HG03442 (cell line): ENCODE results near the gene KANSL1.

Source experiments
- ATAC-seq: cut with Tn5 transposase; IDR thresholded peaks from one replicate; pipeline ENCODE4 v1.9.1; 2021; ENCODE audit warnings: mild to moderate bottlenecking, moderate library complexity; ENCODE audit not compliant: unreplicated experiment

The KANSL1 gene

GRCh38 chr17:46141645-46142044 is 51.6 kb downstream of the KANSL1 start:
- no peak for ATAC-seq

GRCh38 chr17:46140645-46141197 is 52.5 kb downstream of the KANSL1 start:
- no peak for ATAC-seq

- ATAC-seq: no peak
These were observed 53.6 kb downstream of the KANSL1 start for GRCh38 chr17:46139432-46140210.

GRCh38 chr17:46138473-46138872 is 54.8 kb downstream of the KANSL1 start:
- ATAC-seq: no peak

- no peak for ATAC-seq
These were observed 56.4 kb downstream of the KANSL1 start for GRCh38 chr17:46136820-46137219.

- no peak for ATAC-seq
These were observed 57.2 kb downstream of the KANSL1 start for GRCh38 chr17:46135879-46136563.

- no peak for ATAC-seq
These were observed 58.0 kb downstream of the KANSL1 start for GRCh38 chr17:46135126-46135812.

- no peak for ATAC-seq
These were observed 63.9 kb downstream of the KANSL1 start for GRCh38 chr17:46129302-46129701.

- no peak for ATAC-seq
These were observed 64.8 kb downstream of the KANSL1 start for GRCh38 chr17:46128453-46128852.

- ATAC-seq: no peak
These were observed 65.7 kb downstream of the KANSL1 start for GRCh38 chr17:46127524-46127923.

- no peak for ATAC-seq
These were observed 66.4 kb downstream of the KANSL1 start for GRCh38 chr17:46126840-46127239.

GRCh38 chr17:46125831-46126230 is 67.4 kb downstream of the KANSL1 start:
- no peak for ATAC-seq

GRCh38 chr17:46124695-46125592 is 68.3 kb downstream of the KANSL1 start:
- no peak for ATAC-seq

- ATAC-seq: no peak
These were observed 69.6 kb downstream of the KANSL1 start for GRCh38 chr17:46123607-46124006.

GRCh38 chr17:46122486-46122871 is 70.8 kb downstream of the KANSL1 start:
- ATAC-seq: no peak

GRCh38 chr17:46121841-46122485 is 71.3 kb downstream of the KANSL1 start:
- no peak for ATAC-seq

GRCh38 chr17:46121165-46121764 is 72.0 kb downstream of the KANSL1 start:
- ATAC-seq: no peak

- ATAC-seq: no peak
These were observed 72.7 kb downstream of the KANSL1 start for GRCh38 chr17:46120537-46120936.

- no peak for ATAC-seq
These were observed 73.2 kb downstream of the KANSL1 start for GRCh38 chr17:46120078-46120477.

GRCh38 chr17:46118964-46119363 is 74.3 kb downstream of the KANSL1 start:
- ATAC-seq: no peak
